ENCODE measurements around the gene CAMK4.

The CAMK4 gene

DNA sequence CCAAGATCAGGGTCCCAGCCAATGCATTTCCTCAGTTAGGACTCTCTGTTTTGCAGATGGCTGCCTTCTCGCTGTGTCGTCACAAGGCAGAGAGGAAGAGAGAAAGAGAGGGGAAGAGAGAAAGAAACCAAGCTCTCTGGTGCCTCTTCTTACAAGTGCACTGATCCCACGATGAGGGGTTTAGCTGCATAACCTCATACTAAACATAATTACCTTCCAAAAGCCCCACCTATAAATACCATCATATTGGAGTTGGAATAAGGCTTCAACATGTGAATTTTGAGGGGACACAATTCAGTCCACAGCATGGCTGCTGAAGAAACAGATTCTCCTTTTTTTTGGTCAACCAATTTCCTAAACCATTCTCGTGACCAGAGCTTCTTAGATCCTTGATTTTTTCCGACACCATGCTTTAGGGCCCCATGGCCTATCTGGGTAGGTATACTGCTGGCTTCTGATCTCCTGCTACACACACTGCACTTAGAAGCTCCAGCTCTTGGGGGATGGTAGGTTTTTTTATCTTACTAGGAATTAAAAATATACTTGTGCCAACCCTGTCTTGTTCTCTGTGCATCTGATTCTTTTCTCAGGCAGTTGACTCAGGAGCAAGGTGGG, 5.1 kb downstream of the CAMK4 start:
- DNase-seq (ENCODE audit: low read depth) = no peak

DNA sequence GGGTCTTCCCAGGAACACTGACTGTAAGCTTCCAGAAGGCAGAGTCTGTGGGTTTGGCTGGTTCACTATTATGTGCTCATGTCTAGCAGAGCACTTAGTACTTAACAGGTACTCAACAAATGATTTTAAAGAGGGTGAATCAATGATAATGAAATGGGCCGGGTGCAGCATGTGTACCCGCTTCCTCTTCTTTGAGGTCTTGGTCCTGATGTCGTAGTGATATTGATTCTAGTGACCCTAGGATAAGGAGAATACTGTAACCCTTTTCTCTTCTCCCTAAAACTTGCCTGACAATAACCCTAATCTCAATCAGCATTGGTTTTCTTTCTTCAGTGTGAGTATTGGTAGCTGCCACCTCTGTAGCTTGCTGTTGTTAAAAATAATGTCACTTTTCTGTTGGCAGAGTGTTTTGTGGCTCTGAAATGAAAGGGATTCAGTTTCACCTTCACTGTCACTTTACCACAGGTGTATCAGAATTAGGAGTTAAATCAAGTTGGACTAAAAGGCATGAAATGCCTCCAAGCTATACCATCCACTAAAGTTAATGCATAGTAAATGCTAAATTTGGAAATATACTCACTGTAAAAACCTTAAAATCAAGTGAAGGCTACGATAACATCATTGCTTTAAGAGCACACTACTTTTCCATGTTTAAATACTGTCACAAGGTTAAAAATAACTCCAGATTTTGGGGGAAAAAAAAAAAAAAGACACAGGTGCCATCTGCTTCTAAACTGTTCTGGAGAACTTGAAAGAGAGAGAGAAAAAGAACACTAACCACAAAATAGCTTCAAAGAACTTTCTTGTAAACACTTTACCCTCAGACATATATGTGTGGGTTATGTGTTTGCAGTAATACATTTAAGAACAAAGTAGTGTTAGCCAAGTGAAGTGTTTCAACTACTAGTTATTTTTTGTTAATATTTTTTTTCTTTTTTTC, 6.0 kb downstream of the CAMK4 start:
- DNase-seq (ENCODE audit: low read depth) = no peak

DNA sequence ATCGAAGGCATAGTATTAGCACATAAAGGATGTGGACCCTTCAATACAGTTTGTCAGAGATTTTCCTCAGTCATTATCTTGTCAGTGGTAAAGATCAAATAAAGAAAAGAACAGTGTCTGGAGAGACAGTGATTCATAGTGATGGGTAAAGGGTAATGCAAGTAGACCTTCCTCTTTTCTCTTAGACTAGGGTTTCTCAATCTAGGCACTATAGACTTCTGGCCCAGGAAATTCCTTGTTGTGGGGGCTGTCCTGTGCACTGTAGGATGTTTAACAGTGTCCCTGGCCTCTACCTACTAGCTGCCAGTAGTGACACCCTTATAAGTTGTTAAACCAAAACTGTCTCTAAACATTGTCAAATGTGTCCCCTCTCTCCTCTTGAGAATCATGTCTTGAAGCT, 6.9 kb downstream of the CAMK4 start:
- no peak for DNase-seq (ENCODE audit: low read depth)

DNA sequence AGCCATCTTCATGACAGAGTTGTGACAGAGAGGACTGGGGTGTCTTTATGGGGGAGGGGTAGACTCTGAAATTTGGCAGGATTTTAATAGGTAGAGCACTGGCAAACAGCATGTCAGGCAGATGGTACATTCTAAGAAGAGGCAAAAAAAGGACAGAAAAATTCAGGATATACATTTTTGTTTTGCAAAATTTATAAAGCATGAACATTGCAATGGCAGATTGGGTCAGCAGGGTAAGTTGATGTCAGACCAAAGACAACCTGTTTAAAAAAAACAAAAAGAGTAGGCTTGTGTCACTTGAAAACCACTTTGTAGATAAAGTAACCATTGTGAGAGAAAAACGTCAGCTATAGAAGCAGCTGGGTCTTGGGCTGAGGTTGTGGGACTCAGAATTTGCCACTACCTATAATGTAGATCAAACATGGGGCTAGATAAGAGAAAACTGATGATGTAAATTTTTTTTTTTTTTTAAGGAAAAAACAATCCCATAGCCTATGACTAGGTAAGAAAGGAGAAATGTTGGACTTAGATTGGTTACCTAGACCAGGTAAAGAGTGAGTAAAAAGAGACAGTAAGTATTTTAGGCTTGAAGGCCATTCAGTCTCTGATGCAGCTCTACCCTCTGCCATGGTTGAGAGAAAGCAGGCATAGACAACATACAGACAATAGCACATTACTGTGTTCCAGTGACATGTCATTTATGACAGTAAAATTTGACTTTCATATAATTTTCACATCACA, 8.3 kb downstream of the CAMK4 start:
- DNase-seq (ENCODE audit: low read depth) = peak; percentile 20

DNA sequence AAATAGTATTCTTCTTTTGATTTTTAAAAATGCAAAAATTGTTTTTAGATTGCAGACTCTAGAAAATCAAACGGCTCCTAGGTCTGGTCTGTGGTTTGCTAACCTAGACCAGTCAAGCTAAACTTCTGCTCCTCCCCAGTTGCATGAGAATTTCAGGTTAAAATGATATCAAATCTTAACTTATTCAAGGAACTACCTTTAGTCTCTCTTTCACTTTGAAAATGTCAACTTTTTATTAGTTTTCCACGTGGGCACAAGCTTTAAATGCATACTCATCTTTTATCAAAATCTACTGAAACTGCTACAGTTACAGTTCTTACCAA, 8.8 kb downstream of the CAMK4 start:
- DNase-seq (ENCODE audit: low read depth) = no peak

DNA sequence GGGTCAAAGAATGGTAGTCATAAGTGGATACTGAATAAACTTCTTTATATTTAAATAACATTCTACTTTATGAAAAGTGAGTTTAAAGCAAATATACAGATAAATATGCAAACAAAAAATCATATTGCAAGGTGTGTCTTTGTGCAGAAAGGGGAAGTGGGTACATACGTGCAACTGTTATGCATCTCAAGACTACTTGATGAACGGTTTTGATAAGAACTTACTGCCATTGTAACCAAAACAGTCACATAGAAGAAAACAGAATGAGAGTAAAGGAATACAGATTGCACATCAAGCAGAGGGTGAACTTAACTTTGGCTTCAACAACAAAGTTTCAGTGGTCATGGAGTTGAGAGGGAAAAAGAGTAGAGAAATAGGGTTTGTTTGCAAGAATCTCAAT, 9.9 kb downstream of the CAMK4 start:
- no peak for DNase-seq (ENCODE audit: low read depth)

DNA sequence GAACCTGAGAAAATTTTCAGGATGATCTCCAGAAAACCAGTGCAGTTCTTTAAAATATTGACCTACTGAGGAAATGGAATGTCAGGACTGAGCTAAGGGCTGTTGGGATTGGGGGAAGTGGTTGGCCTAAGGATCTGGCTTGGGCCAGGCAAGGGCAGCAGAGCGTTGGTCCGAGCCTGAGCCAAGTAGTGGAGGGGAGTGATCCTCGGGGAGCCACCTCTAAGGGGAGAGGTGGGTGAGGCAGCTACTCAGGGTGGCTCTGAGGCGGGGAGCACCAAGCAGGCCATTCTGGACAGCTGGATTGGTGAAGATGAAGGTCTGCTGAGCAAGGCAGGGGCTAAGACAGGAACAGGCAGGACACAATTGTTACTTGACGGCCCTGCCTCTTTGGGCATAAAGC, 11.5 kb downstream of the CAMK4 start:
- DNase-seq (ENCODE audit: low read depth) = no peak

DNA sequence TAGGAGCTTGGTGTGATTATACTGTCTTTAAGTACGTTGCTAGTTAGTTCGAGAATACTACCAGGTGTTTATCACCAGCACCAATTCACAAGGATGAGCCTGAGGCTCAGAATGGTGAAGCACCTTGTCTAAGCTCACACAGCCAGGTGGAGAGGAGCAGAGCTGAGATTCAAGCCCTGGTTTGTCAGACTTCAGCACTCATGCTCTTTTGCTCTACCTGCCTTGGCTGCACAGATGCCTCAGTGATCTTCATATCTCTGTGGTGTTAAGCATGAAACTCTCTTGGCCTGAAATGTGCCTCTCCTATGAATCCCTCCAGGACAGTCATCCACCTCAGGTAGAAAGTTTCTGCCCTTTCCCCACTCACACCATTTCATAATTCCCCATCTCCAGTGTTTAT, 12.2 kb downstream of the CAMK4 start:
- DNase-seq (ENCODE audit: low read depth) = no peak

DNA sequence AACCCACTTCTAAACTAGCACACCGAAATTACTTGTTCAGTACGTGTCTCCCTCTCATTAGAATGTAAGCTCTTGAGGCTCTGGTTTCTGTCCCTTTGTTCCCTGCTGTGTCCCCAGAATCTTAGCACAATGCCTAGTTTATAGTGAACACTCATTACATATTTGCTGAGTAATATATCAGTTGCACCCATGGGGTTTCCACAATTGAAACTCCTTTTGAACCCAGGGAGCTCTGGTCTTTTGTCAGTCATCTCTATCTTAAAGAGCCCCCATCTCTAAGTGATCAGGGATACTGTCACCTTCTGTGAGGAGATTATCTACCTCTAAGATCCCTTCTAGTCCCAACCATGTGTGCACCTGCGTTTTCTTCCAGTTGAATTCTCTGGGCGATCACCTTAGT, 12.8 kb downstream of the CAMK4 start:
- no peak for DNase-seq (ENCODE audit: low read depth)

DNA sequence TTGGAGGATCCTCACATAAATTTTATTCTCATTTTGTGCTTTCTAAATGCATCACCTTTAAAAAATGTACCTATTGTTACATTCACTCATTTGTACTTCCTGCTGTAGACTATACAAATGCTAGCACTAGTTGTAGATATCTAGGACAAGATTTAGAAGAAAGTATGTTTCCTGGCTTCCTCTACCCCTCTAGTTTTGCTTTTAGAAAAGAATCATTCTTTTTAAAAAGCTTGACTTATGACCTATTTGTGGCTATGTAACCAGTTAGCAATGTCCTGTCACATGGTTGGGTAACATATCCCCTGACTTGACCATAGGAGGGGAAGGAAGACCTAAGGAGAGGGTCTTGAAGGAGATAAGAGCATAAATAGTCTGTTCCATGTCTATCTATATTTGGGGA, 13.3 kb downstream of the CAMK4 start:
- DNase-seq (ENCODE audit: low read depth) = no peak

DNA sequence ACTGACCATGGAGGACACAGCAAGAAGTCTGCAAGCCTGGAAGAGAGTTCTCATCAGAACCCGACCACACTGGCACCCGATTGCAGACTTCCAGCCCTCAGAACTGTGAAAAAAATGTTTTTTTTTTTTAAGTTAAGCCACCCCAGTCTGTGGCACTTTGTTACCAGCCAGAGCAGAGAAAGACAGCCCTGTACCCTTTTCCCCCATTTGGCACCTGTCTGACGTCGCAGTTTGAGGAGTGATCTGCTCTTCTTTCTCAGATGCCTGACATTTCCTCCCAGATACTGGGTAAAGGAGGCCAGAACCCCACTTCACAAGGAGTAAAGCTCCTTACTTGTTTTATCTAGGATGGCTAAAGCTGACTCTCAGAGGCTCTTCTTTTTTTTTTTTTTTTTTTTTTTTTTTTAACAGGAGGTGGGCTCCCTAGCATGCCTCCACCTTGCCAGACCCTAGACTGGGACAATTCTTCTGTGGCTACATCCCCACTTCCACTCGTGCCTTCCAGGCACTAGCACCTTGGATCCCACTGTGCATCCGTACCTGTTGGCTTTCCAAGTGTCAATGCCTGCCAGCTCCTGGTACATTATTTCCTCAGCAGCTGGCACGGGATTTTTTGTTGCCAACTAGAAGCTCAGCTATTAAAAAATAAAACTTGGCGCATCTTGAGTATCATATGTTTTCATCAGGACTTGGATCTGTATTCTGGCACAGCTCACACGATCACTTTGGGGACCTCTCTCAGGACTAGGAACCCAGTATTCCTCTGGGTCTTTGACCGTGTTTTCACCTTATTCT, 14.4 kb downstream of the CAMK4 start:
- no peak for DNase-seq (ENCODE audit: low read depth)

DNA sequence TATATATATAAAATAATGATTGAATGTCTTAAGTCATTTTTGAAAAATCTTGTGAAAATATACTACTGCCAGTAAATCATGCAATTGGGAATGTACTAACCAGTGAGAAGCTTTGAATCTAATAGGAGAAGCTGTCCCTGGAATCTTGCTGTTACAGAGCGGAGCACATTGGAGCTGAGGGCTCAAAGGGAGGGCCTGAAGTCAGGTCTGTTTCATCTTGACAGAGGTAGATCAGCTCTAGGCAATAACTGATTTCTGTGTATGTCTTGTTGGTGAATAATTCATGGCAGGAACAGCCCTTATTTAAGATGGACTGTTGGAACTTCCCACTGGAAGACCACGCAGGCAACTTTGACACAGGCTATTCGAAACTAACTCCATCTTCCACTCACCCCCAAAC, 17.5 kb downstream of the CAMK4 start:
- DNase-seq (ENCODE audit: low read depth) = no peak

DNA sequence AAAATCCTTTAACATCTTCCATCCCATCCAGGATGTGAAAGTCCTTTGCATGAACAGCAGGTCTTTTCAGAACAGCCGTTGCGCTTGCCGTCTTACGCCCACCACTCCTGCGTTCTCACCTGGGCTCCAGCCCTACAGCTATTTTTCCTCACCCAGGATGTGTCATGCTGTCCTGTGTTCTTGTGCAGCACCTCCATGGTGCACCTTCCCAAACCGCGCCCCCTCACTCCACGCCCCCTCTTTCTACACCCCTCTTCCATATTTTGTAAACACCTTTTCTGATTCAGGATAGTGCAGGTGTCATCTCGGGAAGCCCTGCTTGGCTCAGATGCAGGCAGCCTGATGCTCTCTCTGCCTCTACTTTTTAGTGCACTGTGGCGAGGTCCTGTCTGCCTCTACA, 18.4 kb downstream of the CAMK4 start:
- DNase-seq (ENCODE audit: low read depth) = no peak

DNA sequence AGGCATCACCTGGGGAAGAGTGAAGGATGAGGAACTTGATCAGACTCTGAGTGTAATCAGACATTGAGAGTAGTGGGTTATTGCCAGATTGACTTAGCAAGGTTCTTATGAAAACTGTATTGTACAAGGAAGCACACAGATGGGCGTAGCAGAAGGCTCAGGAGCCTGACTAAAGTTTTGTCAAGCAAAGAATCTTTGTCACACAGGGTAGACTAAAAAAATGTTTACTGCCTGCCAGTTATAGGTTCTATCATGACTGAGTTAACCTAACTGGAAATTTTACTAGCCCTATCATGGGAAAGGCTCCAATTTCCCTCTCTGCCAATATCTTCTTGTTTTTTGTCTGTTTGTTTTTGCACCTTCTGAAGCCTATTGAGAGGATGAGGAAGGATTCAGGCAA, 19.1 kb downstream of the CAMK4 start:
- DNase-seq (ENCODE audit: low read depth) = no peak

DNA sequence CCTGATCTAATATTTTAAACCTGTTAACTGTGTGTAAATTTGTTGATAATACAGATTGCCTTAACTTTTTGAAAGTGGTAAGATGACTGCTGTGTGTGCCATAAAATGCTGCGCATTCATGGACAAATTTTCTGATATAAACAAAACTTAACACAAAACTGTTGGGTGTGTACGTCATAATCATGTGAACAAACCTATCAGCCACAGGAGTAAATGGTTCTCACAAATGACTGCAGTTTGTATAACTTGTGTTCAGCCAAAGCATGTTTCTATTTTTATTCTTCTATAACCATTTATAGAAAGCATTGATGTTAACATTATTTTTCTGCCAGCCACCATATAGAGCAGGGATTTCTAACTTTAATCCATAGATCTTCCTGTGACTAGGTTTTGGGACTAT, 21.5 kb downstream of the CAMK4 start:
- no peak for DNase-seq (ENCODE audit: low read depth)

DNA sequence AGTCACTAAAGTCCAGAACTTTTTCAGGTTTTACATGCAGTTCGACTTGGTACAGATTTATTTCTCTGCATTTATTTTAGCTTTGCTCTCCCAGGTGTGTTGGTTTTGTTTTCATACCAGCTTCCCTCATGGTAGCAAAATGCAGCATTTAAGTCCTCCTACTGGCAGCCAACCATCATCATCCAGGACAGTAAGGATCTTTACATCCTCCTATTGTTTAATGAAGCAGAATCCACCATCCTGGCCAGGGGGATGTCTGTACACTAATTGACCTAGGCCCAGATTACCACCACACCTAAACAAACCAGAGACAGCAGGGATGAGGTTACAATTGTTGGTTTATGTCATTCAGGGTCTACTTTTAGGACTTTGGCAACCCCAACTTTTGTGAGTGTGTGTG, 22.3 kb downstream of the CAMK4 start:
- no peak for DNase-seq (ENCODE audit: low read depth)

DNA sequence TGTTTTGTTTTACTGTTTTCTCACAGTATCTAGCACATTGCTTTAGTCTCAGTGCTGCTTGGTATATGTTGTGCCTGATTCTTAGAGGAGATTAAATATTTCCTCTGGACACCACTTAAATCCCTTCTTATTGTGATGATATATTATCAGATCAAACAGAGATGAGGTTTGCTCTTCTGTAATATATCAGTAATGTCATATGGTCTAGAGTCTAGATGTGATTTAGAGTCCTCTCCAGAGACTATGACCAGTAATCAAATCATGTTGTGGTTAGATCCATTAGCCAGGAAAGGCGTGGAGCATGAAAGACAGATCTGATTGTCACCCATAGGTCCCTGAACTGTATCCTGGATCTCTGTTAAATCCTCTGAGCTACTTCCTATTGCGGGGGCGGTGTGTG, 24.4 kb downstream of the CAMK4 start:
- DNase-seq (ENCODE audit: low read depth) = no peak

DNA sequence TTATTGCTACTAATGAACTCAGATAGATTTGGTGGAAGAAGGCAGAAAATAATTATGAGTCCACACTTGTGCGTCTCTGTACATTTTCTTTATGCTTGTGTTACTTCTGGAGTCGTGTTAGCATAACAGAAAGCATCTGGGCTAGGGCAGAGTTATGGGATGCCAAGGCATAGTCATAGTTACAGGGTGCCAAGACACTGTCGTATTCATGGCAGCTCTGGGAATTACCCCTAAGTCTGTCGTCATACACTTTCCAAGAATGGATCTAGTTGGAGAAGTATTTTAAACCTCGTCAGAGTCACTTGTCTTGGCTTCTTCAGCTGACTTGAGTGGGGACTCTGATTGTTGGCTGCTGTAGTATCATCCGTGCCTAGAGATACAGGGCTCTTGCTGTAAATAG, 27.7 kb downstream of the CAMK4 start:
- no peak for DNase-seq (ENCODE audit: low read depth)

DNA sequence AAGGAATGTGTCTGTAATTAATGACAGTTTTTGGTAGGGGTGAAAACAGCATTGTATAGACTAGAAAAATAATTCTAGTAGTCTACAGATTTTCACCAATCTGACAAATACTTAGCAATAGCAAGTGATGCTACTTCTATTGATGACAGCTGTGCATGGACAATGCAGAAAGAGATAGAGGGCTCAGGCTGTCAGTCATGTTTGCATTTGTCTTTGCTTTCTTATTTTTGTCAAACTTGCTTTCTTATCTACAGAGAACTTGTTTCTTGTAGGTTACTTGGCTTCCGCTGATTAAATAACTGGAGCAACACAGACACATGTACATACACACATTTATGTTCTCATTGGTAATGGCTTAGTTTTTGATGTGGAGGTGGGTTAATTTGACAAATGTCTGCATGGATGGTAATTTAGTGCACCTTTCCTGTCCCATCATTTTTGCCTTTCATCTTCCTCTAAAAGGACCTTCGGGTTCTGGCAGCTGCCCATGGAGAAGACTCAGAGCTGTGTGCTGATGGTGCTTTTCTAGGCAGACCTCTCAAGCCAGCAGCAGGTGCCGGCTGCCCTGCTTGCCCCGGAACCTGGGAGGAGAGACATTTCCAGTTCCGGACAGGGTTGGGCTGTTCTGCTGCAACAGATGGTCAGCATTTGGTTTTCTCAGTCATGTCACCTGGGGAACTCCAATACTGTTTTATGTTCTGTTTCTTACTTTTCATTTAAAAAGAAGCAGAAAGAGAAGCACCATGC, 28.8 kb downstream of the CAMK4 start:
- DNase-seq (ENCODE audit: low read depth) = no peak

DNA sequence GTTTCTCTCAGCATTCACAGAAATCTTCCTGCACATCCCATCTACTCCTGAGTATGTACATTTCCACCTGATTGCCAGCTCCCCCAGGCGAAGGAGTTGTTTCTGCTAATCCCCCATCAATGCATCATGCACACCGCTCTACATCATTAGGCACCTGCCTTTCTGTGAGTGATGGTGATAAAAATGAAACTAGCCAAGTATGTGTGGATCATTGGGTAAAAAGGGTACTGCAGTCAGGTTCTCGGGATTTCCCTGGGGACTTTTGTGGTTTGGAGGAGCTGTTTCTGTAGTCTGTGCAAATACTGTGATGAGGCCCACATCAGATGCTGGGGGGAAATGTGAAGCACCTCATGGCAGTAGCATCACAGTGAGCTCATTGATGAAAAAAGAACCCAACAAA, 30.4 kb downstream of the CAMK4 start:
- peak; percentile 54 for DNase-seq (ENCODE audit: low read depth)

DNA sequence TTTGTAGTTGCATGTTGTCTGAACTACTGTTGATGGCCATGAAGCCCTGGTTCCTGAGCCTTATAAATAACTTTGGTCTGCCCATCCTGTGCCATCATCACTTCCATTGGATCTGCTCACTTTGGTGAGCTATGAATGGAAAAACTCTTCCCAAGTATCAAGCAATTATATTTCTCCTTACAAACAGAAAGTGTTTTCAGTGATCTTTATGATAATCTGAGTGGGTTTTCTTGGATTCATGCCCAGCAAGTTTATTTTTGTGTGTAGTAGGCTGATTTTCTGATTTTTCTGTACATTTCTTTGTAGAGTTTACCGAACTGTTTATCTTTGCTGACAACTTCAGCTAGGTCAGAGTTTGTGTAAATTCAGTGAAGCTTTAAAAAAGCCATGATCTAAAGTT, 31.0 kb downstream of the CAMK4 start:
- DNase-seq (ENCODE audit: low read depth) = no peak

DNA sequence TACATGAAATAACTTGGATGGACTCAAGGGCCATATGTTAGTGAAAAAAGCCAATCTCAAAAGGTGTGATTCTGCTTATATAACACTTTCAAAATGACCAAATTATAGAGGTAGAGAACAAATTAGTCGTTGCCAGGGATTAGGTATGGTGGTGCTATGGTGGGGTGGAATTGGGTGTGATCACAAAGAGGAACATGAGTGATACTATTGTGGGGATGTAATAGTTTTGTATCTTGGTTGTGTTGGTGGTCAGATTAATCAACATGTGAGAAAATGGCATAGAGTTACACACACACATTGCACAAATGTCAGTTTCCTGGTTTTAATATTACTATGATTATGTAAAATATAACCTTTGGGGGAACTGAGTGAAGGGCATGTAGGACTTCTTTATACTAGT, 31.9 kb downstream of the CAMK4 start:
- no peak for DNase-seq (ENCODE audit: low read depth)
